Measurements from ENCODE around the gene NPFFR1. TPM values are rescaled to one million over a fixed set of nuclear protein-coding genes. Genes with fewer than 3 reads are reported as not detected.

NPFFR1 gene
- total RNA-seq, 4 donors from 2014 or later, result 0.19 to 0.32 TPM; not detected in 2

GRCh38 chr10:70283071-70283444 is 746 bp downstream of the NPFFR1 start:
- no peak for TF ChIP-seq POLR2A (IDR thresholded peaks at IDR 0.05)
- no peak for TF ChIP-seq CTCF (IDR thresholded peaks at IDR 0.05)
- H3K27me3 ChIP-seq, result peaks cover 14 to 78% (median 20%) of the 10 kb centered on the region in 4 donors
- no peaks in the 10 kb centered on the region for H3K9me3 ChIP-seq
- peaks cover 0 to 10% (median 6%) of the 10 kb centered on the region in 3 donors for H3K4me1 ChIP-seq
- H3K4me3 ChIP-seq, result no peak overlapping the region
- intact Hi-C loops (cut with DNase I), result no loop called here
- no peak for DNase-seq
- WGBS, 2 donors, result 92% methylated on average over 1 of the region's 1 CpG; no CpG with 5 or more reads in 1 of the 2 donors
- no peaks in the 10 kb centered on the region for H3K36me3 ChIP-seq
- H3K27ac ChIP-seq, result no peak overlapping the region

- H3K36me3 ChIP-seq, result no peaks in the 10 kb centered on the region
- peaks cover 0 to 10% (median 6%) of the 10 kb centered on the region in 3 donors for H3K4me1 ChIP-seq
- H3K4me3 ChIP-seq, result no peak overlapping the region
- intact Hi-C loops (cut with DNase I), result no loop called here
- TF ChIP-seq CTCF (IDR thresholded peaks at IDR 0.05) (no peak), POLR2A (IDR thresholded peaks at IDR 0.05) (no peak)
- H3K27ac ChIP-seq, result no peak overlapping the region
- peaks cover 14 to 63% (median 20%) of the 10 kb centered on the region in 4 donors for H3K27me3 ChIP-seq
- H3K9me3 ChIP-seq, result no peaks in the 10 kb centered on the region
- DNase-seq, result no peak
- WGBS, 2 donors, result 33 to 48% methylated on average over 1 of the region's 1 CpG
Measured at GRCh38 chr10:70281609-70282008, 2.2 kb downstream of the NPFFR1 start.

GRCh38 chr10:70280099-70280498 is 3.7 kb downstream of the NPFFR1 start:
- intact Hi-C loops (cut with DNase I), result no loop called here
- H3K27ac ChIP-seq, result no peak overlapping the region
- H3K9me3 ChIP-seq, result no peaks in the 10 kb centered on the region
- peaks cover 10 to 49% (median 15%) of the 10 kb centered on the region in 4 donors for H3K27me3 ChIP-seq
- TF ChIP-seq CTCF (IDR thresholded peaks at IDR 0.05), result no peak
- no peak for TF ChIP-seq POLR2A (IDR thresholded peaks at IDR 0.05)
- peaks cover 0 to 10% (median 6%) of the 10 kb centered on the region in 3 donors for H3K4me1 ChIP-seq
- H3K36me3 ChIP-seq, result no peaks in the 10 kb centered on the region
- 91% methylated on average over 6 of the region's 6 CpGs for WGBS, 2 donors
- DNase-seq, result no peak
- no peak overlapping the region for H3K4me3 ChIP-seq

- WGBS, 2 donors, result 76 to 88% methylated on average over 2 to 3 of the region's 3 CpGs
Measured at GRCh38 chr10:70277396-70278030, 6.3 kb downstream of the NPFFR1 start.

More at GRCh38 chr10:70277396-70278030, 6.3 kb downstream of the NPFFR1 start:
- H3K36me3 ChIP-seq, result no peaks in the 10 kb centered on the region
- no peak for TF ChIP-seq CTCF (IDR thresholded peaks at IDR 0.05)
- no peak for TF ChIP-seq POLR2A (IDR thresholded peaks at IDR 0.05)
- H3K4me3 ChIP-seq, result no peak overlapping the region
- peaks cover 0 to 23% (median 0%) of the 10 kb centered on the region in 4 donors for H3K27me3 ChIP-seq
- no peak for DNase-seq
- no peak overlapping the region for H3K27ac ChIP-seq
- peaks cover 0 to 7% (median 0%) of the 10 kb centered on the region in 3 donors for H3K4me1 ChIP-seq
- intact Hi-C loops (cut with DNase I), result no loop called here
- no peaks in the 10 kb centered on the region for H3K9me3 ChIP-seq

All from esophagus squamous epithelium (tissue), 5 donors.